ENCODE measurements around the gene MC4R.

Gene MC4R

DNA sequence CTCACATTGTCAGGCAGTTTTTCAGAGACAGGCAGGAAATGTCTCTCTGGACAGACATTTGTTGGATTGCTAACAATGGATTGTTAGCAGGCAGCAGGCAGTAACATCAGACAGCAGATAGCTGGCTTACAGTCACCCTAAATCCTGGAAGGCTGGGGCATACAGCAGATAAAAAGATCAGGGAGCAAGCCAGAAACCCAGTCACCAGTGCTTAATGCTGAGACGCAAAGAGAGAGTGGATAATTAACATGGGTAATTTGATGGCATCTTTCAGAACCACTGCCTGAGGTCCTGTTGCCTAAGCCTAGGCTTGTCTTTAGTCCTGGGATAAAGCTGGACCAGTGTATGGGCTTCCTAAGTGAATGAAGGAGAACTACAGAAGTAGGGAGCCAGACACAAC is 22.4 kb downstream of the MC4R start:
- Histone ChIP-seq H3K27me3 (replicated peaks; ENCODE audit: control insufficient read depth, insufficient read depth, low read length) (no peaks in the 10 kb centered on the region), H3K4me3 (replicated peaks; ENCODE audit: low read depth, low read length) (no peak overlapping the region), H3K36me3 (ENCODE audit: control insufficient read depth, insufficient read depth, low read length) (no peaks in the 10 kb centered on the region)
- TF ChIP-seq, protein P1, sequence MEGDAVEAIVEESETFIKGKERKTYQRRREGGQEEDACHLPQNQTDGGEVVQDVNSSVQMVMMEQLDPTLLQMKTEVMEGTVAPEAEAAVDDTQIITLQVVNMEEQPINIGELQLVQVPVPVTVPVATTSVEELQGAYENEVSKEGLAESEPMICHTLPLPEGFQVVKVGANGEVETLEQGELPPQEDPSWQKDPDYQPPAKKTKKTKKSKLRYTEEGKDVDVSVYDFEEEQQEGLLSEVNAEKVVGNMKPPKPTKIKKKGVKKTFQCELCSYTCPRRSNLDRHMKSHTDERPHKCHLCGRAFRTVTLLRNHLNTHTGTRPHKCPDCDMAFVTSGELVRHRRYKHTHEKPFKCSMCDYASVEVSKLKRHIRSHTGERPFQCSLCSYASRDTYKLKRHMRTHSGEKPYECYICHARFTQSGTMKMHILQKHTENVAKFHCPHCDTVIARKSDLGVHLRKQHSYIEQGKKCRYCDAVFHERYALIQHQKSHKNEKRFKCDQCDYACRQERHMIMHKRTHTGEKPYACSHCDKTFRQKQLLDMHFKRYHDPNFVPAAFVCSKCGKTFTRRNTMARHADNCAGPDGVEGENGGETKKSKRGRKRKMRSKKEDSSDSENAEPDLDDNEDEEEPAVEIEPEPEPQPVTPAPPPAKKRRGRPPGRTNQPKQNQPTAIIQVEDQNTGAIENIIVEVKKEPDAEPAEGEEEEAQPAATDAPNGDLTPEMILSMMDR (IDR thresholded peaks at IDR 0.05; ENCODE audit: insufficient read depth, low read length, poor library complexity, severe bottlenecking) = no peak
- DNase-seq (ENCODE audit: extremely low read depth, insufficient read length) = no peak

DNA sequence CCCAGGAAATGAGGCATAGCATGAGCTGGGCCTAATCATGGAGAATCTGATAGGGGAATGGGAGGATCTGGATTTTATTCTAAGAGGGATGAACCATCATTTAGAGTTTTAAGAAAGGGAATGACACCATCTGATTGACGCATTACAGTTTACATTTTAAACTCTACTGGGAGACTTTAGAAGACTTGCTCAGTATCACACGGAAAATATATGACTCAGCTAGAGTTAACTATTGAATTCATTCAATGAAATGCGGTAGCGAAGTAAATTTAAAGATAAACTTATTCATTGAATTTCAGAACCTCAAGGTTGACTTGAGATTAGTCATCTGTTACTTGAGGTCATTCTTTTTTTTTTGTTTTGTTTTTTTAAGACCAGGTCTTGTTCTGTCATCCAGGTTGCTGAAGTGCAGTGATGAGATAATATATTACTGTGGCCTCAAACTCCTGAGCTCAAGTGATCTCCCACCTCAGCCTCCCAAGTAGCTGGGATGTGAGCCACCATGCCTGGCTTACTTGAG is 25.0 kb downstream of the MC4R start:
- H3K36me3 ChIP-seq (ENCODE audit: control insufficient read depth, insufficient read depth, low read length) = no peaks in the 10 kb centered on the region
- no peak overlapping the region for H3K4me3 ChIP-seq (replicated peaks; ENCODE audit: low read depth, low read length)
- no peak for DNase-seq (ENCODE audit: extremely low read depth, insufficient read length)
- TF ChIP-seq, protein P1 (IDR thresholded peaks at IDR 0.05; ENCODE audit: insufficient read depth, low read length, poor library complexity, severe bottlenecking) = no peak
- H3K27me3 ChIP-seq (replicated peaks; ENCODE audit: control insufficient read depth, insufficient read depth, low read length) = no peaks in the 10 kb centered on the region

DNA sequence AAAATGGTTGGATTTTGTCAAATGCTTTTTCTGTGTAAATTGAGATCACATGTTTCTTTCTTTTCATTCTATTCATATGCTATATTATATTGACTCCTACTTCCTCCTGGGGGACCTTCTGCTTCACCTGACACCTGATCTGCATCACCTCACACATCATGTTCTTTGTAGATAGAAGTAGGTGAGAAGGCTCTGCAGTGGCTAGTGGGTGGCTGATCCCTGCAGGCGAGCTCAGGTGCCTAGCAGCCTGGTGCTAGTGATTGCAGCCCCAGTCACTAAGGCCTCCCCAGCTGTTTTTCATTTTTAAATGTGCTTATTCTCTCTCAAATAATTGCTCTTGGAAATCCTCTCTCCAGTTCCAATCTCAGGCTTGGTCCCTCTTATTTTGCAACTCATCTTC is 33.6 kb downstream of the MC4R start:
- Histone ChIP-seq H3K36me3 (ENCODE audit: control insufficient read depth, insufficient read depth, low read length) (no peaks in the 10 kb centered on the region), H3K27me3 (replicated peaks; ENCODE audit: control insufficient read depth, insufficient read depth, low read length) (no peaks in the 10 kb centered on the region), H3K4me3 (replicated peaks; ENCODE audit: low read depth, low read length) (no peak overlapping the region)
- TF ChIP-seq, protein P1 (IDR thresholded peaks at IDR 0.05; ENCODE audit: insufficient read depth, low read length, poor library complexity, severe bottlenecking) = no peak
- no peak for DNase-seq (ENCODE audit: extremely low read depth, insufficient read length)

DNA sequence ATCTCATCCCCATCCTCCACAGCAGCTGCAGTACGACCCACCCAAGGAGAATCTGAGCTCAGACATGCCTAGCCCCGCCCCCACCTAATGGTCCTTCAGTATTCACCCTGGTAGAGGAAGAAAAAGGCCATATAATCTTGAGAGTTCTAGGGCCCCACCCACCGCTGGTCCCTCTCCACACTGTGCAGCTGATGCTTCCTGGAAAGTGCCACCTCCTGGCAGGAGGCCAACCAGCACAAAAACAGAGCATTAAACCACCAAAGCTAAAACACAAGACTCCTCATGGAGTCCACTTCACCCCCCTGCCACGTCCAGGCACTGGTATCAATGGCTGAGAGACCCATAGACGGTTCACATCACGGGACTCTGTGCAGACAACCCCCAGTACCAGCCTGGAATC is 40.7 kb downstream of the MC4R start:
- no peak overlapping the region for H3K4me3 ChIP-seq (replicated peaks; ENCODE audit: low read depth, low read length)
- H3K27me3 ChIP-seq (replicated peaks; ENCODE audit: control insufficient read depth, insufficient read depth, low read length) = no peaks in the 10 kb centered on the region
- TF ChIP-seq, protein P1 (IDR thresholded peaks at IDR 0.05; ENCODE audit: insufficient read depth, low read length, poor library complexity, severe bottlenecking) = no peak
- H3K36me3 ChIP-seq (ENCODE audit: control insufficient read depth, insufficient read depth, low read length) = no peaks in the 10 kb centered on the region
- no peak for DNase-seq (ENCODE audit: extremely low read depth, insufficient read length)

DNA sequence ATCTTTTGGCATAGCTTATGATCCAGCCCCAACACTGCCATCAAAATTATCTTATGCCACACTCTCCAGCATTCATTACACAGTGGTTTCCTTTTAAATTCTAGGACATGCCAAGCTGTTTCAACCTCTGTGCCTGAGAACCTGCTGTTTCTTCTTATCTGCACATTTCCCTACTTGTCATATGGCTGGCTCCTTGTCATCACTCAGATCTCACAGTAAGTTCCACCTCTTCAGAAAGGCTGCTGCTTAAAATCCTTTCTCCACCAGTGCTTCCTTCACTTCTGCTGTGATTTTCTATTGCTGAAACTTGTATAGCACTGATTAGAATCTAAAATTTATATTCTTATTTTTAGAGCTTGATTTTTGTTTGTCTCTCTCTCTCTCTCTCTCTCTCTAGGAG is 43.4 kb downstream of the MC4R start:
- Histone ChIP-seq H3K4me3 (replicated peaks; ENCODE audit: low read depth, low read length) (no peak overlapping the region), H3K36me3 (ENCODE audit: control insufficient read depth, insufficient read depth, low read length) (no peaks in the 10 kb centered on the region), H3K27me3 (replicated peaks; ENCODE audit: control insufficient read depth, insufficient read depth, low read length) (no peaks in the 10 kb centered on the region)
- no peak for DNase-seq (ENCODE audit: extremely low read depth, insufficient read length)
- TF ChIP-seq, protein P1 (IDR thresholded peaks at IDR 0.05; ENCODE audit: insufficient read depth, low read length, poor library complexity, severe bottlenecking) = no peak

DNA sequence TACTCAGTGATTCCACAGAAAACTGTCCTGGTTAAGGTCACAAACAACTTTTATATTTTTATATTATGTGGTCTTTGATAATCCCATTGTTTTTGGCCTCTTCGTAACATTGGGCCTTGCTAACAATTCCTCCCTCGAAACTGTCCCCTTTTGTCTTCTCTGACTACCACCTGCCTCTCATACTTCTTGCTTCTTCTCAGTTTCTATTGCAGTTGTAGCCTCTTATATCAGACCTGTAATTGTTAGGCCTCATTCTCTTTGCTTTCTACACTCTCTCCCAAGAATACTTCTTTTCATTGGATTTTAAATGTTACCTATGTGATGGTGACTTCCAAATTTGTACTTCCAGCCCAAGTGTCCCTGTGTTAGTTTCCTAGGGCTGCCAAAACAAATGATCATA is 44.7 kb downstream of the MC4R start:
- Histone ChIP-seq H3K36me3 (ENCODE audit: control insufficient read depth, insufficient read depth, low read length) (no peaks in the 10 kb centered on the region), H3K4me3 (replicated peaks; ENCODE audit: low read depth, low read length) (no peak overlapping the region), H3K27me3 (replicated peaks; ENCODE audit: control insufficient read depth, insufficient read depth, low read length) (no peaks in the 10 kb centered on the region)
- DNase-seq (ENCODE audit: extremely low read depth, insufficient read length) = no peak
- TF ChIP-seq, protein P1 (IDR thresholded peaks at IDR 0.05; ENCODE audit: insufficient read depth, low read length, poor library complexity, severe bottlenecking) = no peak
